Right ventricle myocardium inferior (tissue), 1 donor: Measurements from ENCODE around the gene MFNG. TPM values are rescaled to one million over a fixed set of nuclear protein-coding genes. Genes with fewer than 3 reads are reported as not detected.
"Not testable (repeated sequence)": the region's sequence is repeated elsewhere in the genome, so short reads cannot be mapped to it uniquely, and the experiment has no call there.

Experiments used
- ATAC-seq: fragments of 200-7000 bp; cut with Tn5 transposase; one replicate; pipeline ENCODE4 v1.9.1; 2020; ENCODE audit warnings: mild to moderate bottlenecking, moderate library complexity
- DNase-seq: peaks from one replicate; pipeline ENCODE4 v3.0.0; 2021; ENCODE audit errors: missing footprints
- intact Hi-C: fragments of 100-400 bp; cut with DNase I; formaldehyde crosslinking; loops from one replicate; pipeline ENCODE4 v1.11.0; 2022
- long read RNA-seq: library from polyadenylated mRNA; unstranded; transcript quantifications from one replicate; pipeline ENCODE4 v2.0.0, GENCODE V29; 2021
- total RNA-seq: library from RNA; stranded (reverse); fragmentation: NEBNext Ultra II Directional; extraction: Animal tissue kit (Norgen Biotek cat#: 25700); gene quantifications from one replicate; pipeline ENCODE4 v1.2.1, GENCODE V29; 2021
- donor health status: DM: no; HTN: yes; CAD: no; lungs with severe emphysema.

MFNG gene, protein sequence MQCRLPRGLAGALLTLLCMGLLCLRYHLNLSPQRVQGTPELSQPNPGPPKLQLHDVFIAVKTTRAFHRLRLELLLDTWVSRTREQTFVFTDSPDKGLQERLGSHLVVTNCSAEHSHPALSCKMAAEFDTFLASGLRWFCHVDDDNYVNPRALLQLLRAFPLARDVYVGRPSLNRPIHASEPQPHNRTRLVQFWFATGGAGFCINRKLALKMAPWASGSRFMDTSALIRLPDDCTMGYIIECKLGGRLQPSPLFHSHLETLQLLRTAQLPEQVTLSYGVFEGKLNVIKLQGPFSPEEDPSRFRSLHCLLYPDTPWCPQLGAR
- 14.4 TPM for total RNA-seq
- long read RNA-seq, transcript MFNG-201 (8 exons, 2,088 nt), result major isoform, 13 of 16 reads
- long read RNA-seq, partial matches to known transcripts, result 0 of 16 reads
- long read RNA-seq, other reads (novel, unspliced or antisense), result 3 of 16 reads

DNA sequence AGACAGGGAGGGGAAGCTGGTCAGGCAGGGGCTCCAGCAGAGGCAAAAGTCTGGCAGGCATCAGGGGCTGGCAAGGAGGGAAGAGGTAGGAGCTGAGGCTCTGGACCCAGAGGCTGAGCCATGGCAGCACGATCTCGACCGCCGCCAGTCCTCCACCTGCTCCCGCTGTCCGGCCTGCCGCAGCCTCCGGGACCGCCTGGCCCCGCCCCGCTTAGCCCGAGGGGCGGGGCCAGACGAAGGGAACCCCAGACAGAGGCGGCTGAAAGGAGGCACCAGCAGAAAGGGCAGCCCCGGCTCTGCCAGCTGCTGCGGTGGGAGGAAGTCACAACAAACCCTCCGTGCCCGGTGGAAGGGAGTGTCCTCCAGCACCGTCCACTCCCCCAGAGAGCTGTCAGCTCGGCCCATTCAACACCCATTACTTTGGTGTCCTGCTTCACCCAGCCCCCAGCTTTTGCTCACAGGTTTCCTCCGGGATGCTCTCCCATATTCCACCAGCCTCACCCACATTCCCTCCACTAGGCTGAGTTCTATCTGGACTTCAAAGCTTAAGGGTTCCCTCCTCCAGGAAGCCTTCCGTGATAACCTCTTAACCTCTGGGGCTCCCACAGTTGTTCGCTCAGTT, at the start of gene MFNG:
Gene MFNG (minus strand): TSS at position 161 of the 622 bp plus-strand sequence. CDS start 207 bp downstream, outside the sequence.
- intact Hi-C loops, result no loop called here

GRCh38 chr22:37535159-37535558, 49.0 kb upstream of the MFNG start:
- ATAC-seq (no peak), DNase-seq (no peak)
- intact Hi-C loops, result loop anchor here (5.0 kb wide), 1 partner anchor 147 kb away; no protein-coding TSS in a partner anchor

More for the DNA sequence above, at the start of gene MFNG:
- peak; percentile 72 for ATAC-seq
- peak; percentile 89 for DNase-seq

- intact Hi-C loops, result no loop called here
- ATAC-seq, result no peak
- DNase-seq, result no peak
These were observed 48.3 kb upstream of the MFNG start for GRCh38 chr22:37534445-37534844.

DNA sequence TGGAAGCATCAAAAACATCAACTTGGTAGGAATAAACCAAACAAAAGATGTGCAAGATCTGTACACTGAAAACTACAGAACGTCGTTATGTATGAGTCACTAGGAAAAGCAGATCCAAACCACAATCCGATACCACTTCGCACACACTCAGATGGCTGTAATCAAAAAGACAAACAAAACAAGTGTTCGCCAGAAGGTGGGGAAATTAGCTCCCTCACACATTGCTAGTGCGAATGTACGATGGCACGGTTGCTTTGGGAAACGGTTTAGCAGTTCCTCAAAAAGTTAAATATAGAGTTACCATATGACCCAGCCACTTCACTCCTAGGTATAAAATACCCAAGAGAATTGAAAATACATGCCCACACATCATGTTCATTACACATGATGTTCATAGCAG, 47.8 kb upstream of the MFNG start:
- intact Hi-C loops, result no loop called here
- ATAC-seq (no peak), DNase-seq (no peak)

- DNase-seq (no peak), ATAC-seq (no peak)
- intact Hi-C loops, result no loop called here
These were observed 43.6 kb upstream of the MFNG start for GRCh38 chr22:37529652-37530345.

DNA sequence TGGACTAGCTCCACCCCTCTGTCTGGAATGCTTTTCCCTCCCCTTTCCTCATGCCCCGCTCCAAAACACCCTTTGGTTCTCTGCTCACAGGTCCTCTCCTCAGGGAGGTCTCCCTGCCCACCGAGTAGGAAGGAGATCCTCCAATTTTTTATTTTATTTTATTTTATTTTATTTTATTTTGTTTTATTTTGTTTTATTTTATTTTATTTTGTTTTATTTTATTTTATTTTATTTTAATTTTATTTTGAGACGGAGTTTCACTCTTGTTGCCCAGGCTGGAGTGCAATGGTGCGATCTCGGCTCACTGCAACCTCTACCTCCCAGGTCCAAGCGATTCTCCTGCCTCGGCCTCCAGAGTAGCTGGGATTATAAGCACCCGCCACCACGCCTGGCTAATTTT, 41.8 kb upstream of the MFNG start:
- DNase-seq, ATAC-seq, intact Hi-C loops: not testable (repeated sequence)

GRCh38 chr22:37527081-37527752, 41.0 kb upstream of the MFNG start:
- intact Hi-C loops, ATAC-seq, DNase-seq: not testable (repeated sequence)

DNA sequence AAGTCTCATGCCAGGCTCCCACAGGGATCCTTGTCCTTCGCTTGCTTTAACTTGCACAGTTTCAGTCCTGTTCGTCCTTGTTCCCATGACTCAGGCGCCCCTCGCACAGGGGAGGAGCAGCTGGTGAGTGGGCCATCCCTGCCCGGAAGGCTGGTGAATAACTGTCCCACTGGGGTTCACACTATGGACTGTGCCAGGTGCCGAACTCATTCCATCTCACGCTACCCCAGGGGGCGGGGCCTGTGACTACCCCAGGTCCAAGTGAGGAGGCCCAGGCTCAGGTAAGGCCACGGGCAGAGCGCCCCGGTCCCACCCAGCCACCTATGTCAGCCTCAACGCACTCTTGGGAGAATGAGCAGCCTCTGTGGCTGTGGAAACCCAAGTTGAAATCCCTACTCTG, 40.2 kb upstream of the MFNG start:
- intact Hi-C loops, result no loop called here
- ATAC-seq, result no peak
- DNase-seq, result no peak

- no peak for DNase-seq
- no peak for ATAC-seq
- intact Hi-C loops, result no loop called here
These were observed 39.7 kb upstream of the MFNG start for GRCh38 chr22:37525746-37526350.

DNA sequence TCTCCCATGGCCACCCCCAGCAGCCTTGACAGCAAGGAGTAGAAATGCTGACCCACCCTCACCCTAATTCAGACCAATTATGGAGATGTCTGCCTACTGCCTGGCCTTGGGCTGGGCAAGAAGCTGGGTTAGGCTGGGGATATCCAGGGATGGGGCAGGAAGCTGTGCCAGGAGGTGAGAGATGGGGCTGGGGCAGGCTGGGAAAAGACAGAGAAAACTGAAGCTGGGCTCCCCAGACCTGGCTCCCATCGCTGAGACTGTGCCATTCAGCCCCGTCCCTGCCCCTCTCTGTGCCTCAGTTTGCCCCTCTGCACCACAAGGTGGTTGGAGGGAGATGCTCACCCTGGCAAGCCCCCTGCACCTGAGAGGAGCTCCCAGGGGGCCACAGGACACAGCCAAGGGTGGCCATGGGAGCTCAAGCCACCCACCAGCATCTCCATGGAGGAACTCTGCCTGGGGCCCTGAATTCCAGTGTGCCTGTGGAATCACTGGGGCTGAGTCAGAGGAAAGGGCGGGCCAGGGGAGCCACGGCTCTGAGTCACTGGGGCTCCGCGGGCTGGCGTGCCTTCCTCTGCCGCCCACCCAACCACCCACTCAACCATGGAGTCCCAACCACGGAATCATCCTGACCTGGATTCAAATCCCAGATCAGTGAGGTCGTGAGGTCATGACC, 39.0 kb upstream of the MFNG start:
- no peak for ATAC-seq
- no peak for DNase-seq
- intact Hi-C loops, result no loop called here

GRCh38 chr22:37522482-37522881, 36.3 kb upstream of the MFNG start:
- ATAC-seq, result no peak
- intact Hi-C loops, result no loop called here

GRCh38 chr22:37521236-37521739, 35.1 kb upstream of the MFNG start:
- no peak for ATAC-seq
- no peak for DNase-seq
- intact Hi-C loops, result no loop called here

More at GRCh38 chr22:37522482-37522881, 36.3 kb upstream of the MFNG start:
- no peak for DNase-seq

GRCh38 chr22:37520776-37521191, 34.6 kb upstream of the MFNG start:
- DNase-seq (no peak), ATAC-seq (no peak)
- intact Hi-C loops, result no loop called here

- ATAC-seq, result peak; percentile 25
- intact Hi-C loops, result no loop called here
- no peak for DNase-seq
These were observed 33.3 kb upstream of the MFNG start, which contains the start of gene CARD10 for GRCh38 chr22:37519268-37520195. CARD10 (minus strand) TSS chr22:37519415; CDS start chr22:37519200, 215 bp downstream.

DNA sequence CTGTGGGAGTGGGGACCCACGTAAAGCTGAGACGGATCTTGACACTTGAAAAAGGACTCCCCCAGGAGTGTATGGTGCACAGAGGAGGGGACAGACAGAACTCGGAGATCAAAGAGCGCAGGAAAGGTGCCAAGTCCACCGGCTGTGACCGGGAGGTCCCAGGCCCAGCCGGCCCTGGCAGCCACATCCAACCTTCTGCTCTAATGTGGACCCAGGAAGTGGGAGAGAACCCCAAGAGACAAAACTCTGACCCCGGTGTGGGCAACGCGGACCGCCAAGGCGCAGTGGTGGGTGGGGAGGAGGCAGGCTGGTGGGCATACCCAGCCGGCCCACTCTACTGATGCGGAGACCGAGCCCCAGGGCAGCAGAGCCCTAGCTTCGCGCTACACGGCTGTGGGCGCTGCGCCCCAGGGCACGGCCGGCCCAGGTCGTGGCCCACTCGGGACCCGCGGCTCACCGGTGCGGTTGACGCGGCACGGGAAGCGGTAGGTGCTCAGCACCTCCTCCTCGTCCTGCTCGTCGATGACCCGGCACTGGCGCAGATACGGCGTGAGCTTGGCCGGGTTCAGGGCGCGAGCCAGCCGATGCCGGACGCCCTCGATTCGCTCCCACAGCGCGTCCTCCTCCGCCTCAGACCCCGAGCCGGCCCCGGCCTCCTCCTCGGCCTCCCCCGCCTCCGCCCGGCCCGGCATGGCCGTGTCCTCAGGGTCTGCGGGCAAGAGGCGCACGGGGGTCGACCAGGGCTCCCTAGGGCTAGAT, 32.5 kb upstream of the MFNG start:
- ATAC-seq (no peak), DNase-seq (no peak)
- intact Hi-C loops, result no loop called here

DNA sequence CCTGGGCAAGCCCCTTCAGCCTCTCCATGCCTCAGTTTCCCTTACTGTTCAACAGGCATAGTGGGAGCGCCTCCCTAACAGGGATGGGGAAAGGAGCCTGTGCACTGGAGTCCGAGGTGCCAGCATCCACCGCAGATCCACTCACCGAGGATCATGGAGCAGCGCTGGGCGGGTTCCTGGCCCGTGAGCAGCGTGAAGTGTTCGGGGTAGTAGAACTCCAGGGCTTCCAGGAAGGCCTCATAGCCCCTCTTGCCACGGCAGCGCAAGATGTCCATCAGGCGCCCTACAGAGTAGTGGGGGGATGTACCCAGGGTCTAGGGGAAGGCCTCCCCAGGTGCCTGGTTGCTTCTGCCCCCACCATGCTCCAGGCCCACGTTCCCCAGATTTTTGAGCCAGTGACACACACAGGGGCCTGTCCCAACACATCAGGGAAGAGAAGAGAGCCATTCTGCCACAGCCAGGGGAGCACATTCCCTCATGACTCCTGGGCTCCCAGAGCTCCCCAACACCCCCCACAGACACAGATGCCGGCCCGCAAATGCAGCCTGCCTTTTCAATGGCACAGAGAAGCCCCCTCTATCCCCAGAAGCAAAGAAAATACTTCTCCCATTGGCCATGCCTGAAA, 31.8 kb upstream of the MFNG start:
- no peak for DNase-seq
- ATAC-seq, result no peak
- intact Hi-C loops, result no loop called here
